Hepatocyte (in vitro differentiated cells): ENCODE results near the gene DYNC2H1. TPM values are rescaled to one million over a fixed set of nuclear protein-coding genes. Genes with fewer than 3 reads are reported as not detected.

Source experiments
- DNase-seq: peaks from one replicate; pipeline ENCODE4 v3.0.0-alpha.2; 2016; ENCODE audit warnings: low spot score
- H2AFZ ChIP-seq: fragments of 200-600 bp; sonication (generic); 2 replicates; pipeline ENCODE4 v1.6.0; 2016; ENCODE audit warnings: antibody characterized with exemption, mild to moderate bottlenecking
- H3K27ac ChIP-seq: fragments of 200-600 bp; sonication (generic); 2 replicates; pipeline ENCODE4 v1.5.1; 2016; ENCODE audit warnings: mild to moderate bottlenecking
- H3K27me3 ChIP-seq: fragments of 200-600 bp; sonication (generic); 2 replicates; pipeline ENCODE4 v1.6.1; 2016
- H3K36me3 ChIP-seq: fragments of 200-600 bp; sonication (generic); replicated peaks from 2 replicates; pipeline ENCODE4 v1.5.1; 2016; ENCODE audit warnings: low read depth; ENCODE audit not compliant: insufficient read depth
- H3K4me1 ChIP-seq: fragments of 200-600 bp; sonication (generic); 2 replicates; pipeline ENCODE4 v1.5.1; 2016; ENCODE audit warnings: mild to moderate bottlenecking, moderate library complexity; ENCODE audit not compliant: insufficient read depth
- H3K4me2 ChIP-seq: fragments of 200-600 bp; sonication (generic); 2 replicates; pipeline ENCODE4 v1.6.0; 2016
- H3K4me3 ChIP-seq: fragments of 200-600 bp; sonication (generic); 2 replicates; pipeline ENCODE4 v1.5.1; 2016; ENCODE audit warnings: mild to moderate bottlenecking
- H3K79me2 ChIP-seq: fragments of 200-600 bp; sonication (generic); 2 replicates; pipeline ENCODE4 v1.6.0; 2017; ENCODE audit warnings: mild to moderate bottlenecking
- H3K9me2 ChIP-seq: fragments of 200-600 bp; sonication (generic); replicated peaks from 2 replicates; pipeline ENCODE4 v1.6.0; 2017; ENCODE audit warnings: mild to moderate bottlenecking; ENCODE audit not compliant: insufficient read depth
- H3K9me3 ChIP-seq: fragments of 200-600 bp; sonication (generic); 2 replicates; pipeline ENCODE4 v1.5.1; 2016; ENCODE audit warnings: low read depth, mild to moderate bottlenecking
- H4K20me1 ChIP-seq: fragments of 200-600 bp; sonication (generic); 2 replicates; pipeline ENCODE4 v1.6.0; 2016; ENCODE audit warnings: mild to moderate bottlenecking; ENCODE audit not compliant: insufficient read depth, poor library complexity, severe bottlenecking
- CTCF ChIP-seq: fragments of 200-600 bp; sonication (generic); IDR thresholded peaks from 2 replicates; pipeline ENCODE4 v1.5.1; 2016; ENCODE audit warnings: antibody characterized with exemption, mild to moderate bottlenecking; ENCODE audit not compliant: poor library complexity
- EZH2 ChIP-seq: fragments of 200-600 bp; sonication (generic); IDR thresholded peaks from 2 replicates; pipeline ENCODE4 v1.6.1; 2016; ENCODE audit warnings: antibody characterized with exemption, mild to moderate bottlenecking, borderline replicate concordance
- EZH2phosphoT487 ChIP-seq: fragments of 200-600 bp; sonication (generic); IDR thresholded peaks from one replicate; pipeline ENCODE4 v1.6.1; 2018; ENCODE audit warnings: antibody characterized with exemption, mild to moderate bottlenecking, low read depth, moderate library complexity; ENCODE audit not compliant: unreplicated experiment, severe bottlenecking
- WGBS: methylation state at CpG from one replicate; pipeline ENCODE4 v1.1.6; 2016; ENCODE audit warnings: low lambda C conversion rate; ENCODE audit errors: missing lambda C conversion rate; 5-methylcytosine and 5-hydroxymethylcytosine counted together
- polyA plus RNA-seq: library from polyadenylated mRNA; unstranded; fragments of >200 nt; fragmentation: Nextera tagmentation; extraction: Ambion mirVana; gene quantifications from 2 replicates; pipeline ENCODE4 v1.2.1, GENCODE V29; 2016
- total RNA-seq: library from RNA; depleted of rRNA; stranded (reverse); fragments of >200 nt; gene quantifications from 2 replicates; pipeline ENCODE4 v1.2.3, GENCODE V29; 2014

The DYNC2H1 gene
- total and polyA plus RNA-seq, 2 experiments from 2014 or later = 4.4 to 16.9 TPM

GRCh38 chr11:103215812-103216211, 106.6 kb downstream of the DYNC2H1 start:
- no peak for DNase-seq
- Histone ChIP-seq H3K36me3 (no peaks in the 10 kb centered on the region), H3K9me2 (no peaks in the 10 kb centered on the region), H3K79me2 (no peaks in the 10 kb centered on the region), H3K27ac (no peak overlapping the region), H3K4me2 (no peak overlapping the region), H3K9me3 (no peaks in the 10 kb centered on the region), H3K4me1 (no peaks in the 10 kb centered on the region), H3K4me3 (no peak overlapping the region), H2AFZ (no peak overlapping the region), H4K20me1 (no peaks in the 10 kb centered on the region), H3K27me3 (no peaks in the 10 kb centered on the region)
- TF ChIP-seq EZH2phosphoT487 (no peak), EZH2 (no peak), CTCF (no peak)
- WGBS = 90% methylated on average over 1 of the region's 1 CpG

- H4K20me1 ChIP-seq = no peaks in the 10 kb centered on the region
- no peaks in the 10 kb centered on the region for H3K36me3 ChIP-seq
- no peaks in the 10 kb centered on the region for H3K79me2 ChIP-seq
- no peak overlapping the region for H3K4me2 ChIP-seq
- no peaks in the 10 kb centered on the region for H3K4me1 ChIP-seq
- TF ChIP-seq CTCF = no peak
- no peak for TF ChIP-seq EZH2phosphoT487
- no peak for TF ChIP-seq EZH2
- no peaks in the 10 kb centered on the region for H3K9me3 ChIP-seq
- no peaks in the 10 kb centered on the region for H3K27me3 ChIP-seq
- H3K4me3 ChIP-seq = no peak overlapping the region
- no peaks in the 10 kb centered on the region for H3K9me2 ChIP-seq
- DNase-seq = no peak
- 83% methylated on average over 1 of the region's 1 CpG for WGBS
- H2AFZ ChIP-seq = no peak overlapping the region
- H3K27ac ChIP-seq = no peak overlapping the region
Observed at GRCh38 chr11:103220133-103220532, 110.9 kb downstream of the DYNC2H1 start.

GRCh38 chr11:103222806-103223205, 113.6 kb downstream of the DYNC2H1 start:
- Histone ChIP-seq H3K27ac (no peak overlapping the region), H3K27me3 (no peaks in the 10 kb centered on the region), H3K9me3 (no peaks in the 10 kb centered on the region), H4K20me1 (no peaks in the 10 kb centered on the region), H2AFZ (no peak overlapping the region), H3K9me2 (no peaks in the 10 kb centered on the region), H3K4me2 (no peak overlapping the region), H3K79me2 (no peaks in the 10 kb centered on the region), H3K4me1 (no peaks in the 10 kb centered on the region), H3K4me3 (no peak overlapping the region), H3K36me3 (no peaks in the 10 kb centered on the region)
- 86% methylated on average over 3 of the region's 3 CpGs for WGBS
- no peak for TF ChIP-seq EZH2phosphoT487
- no peak for TF ChIP-seq CTCF
- no peak for TF ChIP-seq EZH2
- no peak for DNase-seq

GRCh38 chr11:103228807-103229206, 119.6 kb downstream of the DYNC2H1 start:
- H2AFZ ChIP-seq = no peak overlapping the region
- no peaks in the 10 kb centered on the region for H3K9me2 ChIP-seq
- H3K27me3 ChIP-seq = no peaks in the 10 kb centered on the region
- no peaks in the 10 kb centered on the region for H3K9me3 ChIP-seq
- no peaks in the 10 kb centered on the region for H4K20me1 ChIP-seq
- 89% methylated on average over 2 of the region's 2 CpGs for WGBS
- no peaks in the 10 kb centered on the region for H3K36me3 ChIP-seq
- H3K27ac ChIP-seq = no peak overlapping the region
- H3K4me3 ChIP-seq = no peak overlapping the region
- TF ChIP-seq EZH2phosphoT487 = no peak
- TF ChIP-seq EZH2 = no peak
- TF ChIP-seq CTCF = no peak
- no peak overlapping the region for H3K4me2 ChIP-seq
- no peaks in the 10 kb centered on the region for H3K4me1 ChIP-seq
- no peak for DNase-seq
- no peaks in the 10 kb centered on the region for H3K79me2 ChIP-seq
